Pancreas (tissue), 10 donors: ENCODE measurements around the gene MYL11. TPM values are rescaled to one million over a fixed set of nuclear protein-coding genes. Genes with fewer than 3 reads are reported as not detected.
A peak's percentile ranks its signal among the peaks of the same experiment; 100 is the strongest.

Experiments
- ATAC-seq, 4 donors: fragments of 200-7000 bp; cut with Tn5 transposase; one replicate each; pipeline versions ENCODE4 v1.8.0 to v1.9.1; 2020; ENCODE audit warnings: mild to moderate bottlenecking in 4 of 4, moderate library complexity in 4 of 4
- DNase-seq, 6 donors: peaks; one replicate each; pipeline ENCODE4 v3.0.0-alpha.2; 2020
- FAIRE-seq: peaks from 2 replicates; lab custom pipeline; 2012; peaks lifted over from hg19 to GRCh38; lab: Jason Lieb, UNC
- H3K27ac ChIP-seq, 4 donors: fragments of 200-600 bp; sonication (generic); 1 replicate in 3 of 4; 2 replicates in 1 of 4; pipeline versions ENCODE4 v1.5.0 to v1.8.0; 2020
- H3K27me3 ChIP-seq, 4 donors: fragments of 200-600 bp; one replicate each; pipeline ENCODE4 v1.8.0; 2021
- H3K36me3 ChIP-seq, 3 donors: fragments of 200-600 bp; sonication (generic) in 1 of 3; one replicate each; pipeline versions ENCODE4 v1.5.0 to v1.8.0; 2020 to 2021
- H3K4me1 ChIP-seq, 3 donors: fragments of 200-600 bp; one replicate each; pipeline ENCODE4 v1.8.0; 2021
- H3K4me3 ChIP-seq, 4 donors: fragments of 200-600 bp; sonication (generic) in 2 of 4; one replicate each; pipeline versions ENCODE4 v1.5.0 to v1.8.0; 2020 to 2021
- H3K9me3 ChIP-seq, 4 donors: fragments of 200-600 bp; one replicate each; pipeline ENCODE4 v1.8.0; 2021
- CTCF ChIP-seq, 4 donors: fragments of 200-600 bp; sonication (generic) in 3 of 4; IDR thresholded peaks; one replicate each; pipeline versions ENCODE4 v1.5.0 to v1.8.0; 2021; ENCODE audit warnings: antibody characterized with exemption in 4 of 4
- whole genome bisulfite sequencing, 2 donors: extraction: QIAGEN DNeasy Blood & Tissue Kit; methylation state at CpG; one replicate each; pipeline ENCODE4 v1.1.7; 2013; 5-methylcytosine and 5-hydroxymethylcytosine counted together
- intact Hi-C, 3 donors: fragments of 100-400 bp; cut with DNase I; formaldehyde crosslinking; loops; one replicate each; pipeline versions ENCODE4 v1.11.1 to v1.14.2; 2022
- polyA plus RNA-seq, 2 donors: library from polyadenylated mRNA; stranded (reverse); fragments of 200-250 nt; gene quantifications; one replicate each; pipeline ENCODE4 v1.2.3, GENCODE V29; 2013
- total RNA-seq, 6 donors: library from RNA; stranded (reverse); fragmentation: NEBNext Ultra II Directional in 4 of 6; extraction: Animal tissue kit (Norgen Biotek cat#: 25700) in 4 of 6; gene quantifications; one replicate each; pipeline versions ENCODE4 v1.2.1 to v1.2.4, GENCODE V29; 2021 to 2023
- donor health status: healthy with polysubstance abuse.
- donor health status: DM: no; HTN: no; CAD: no; lungs with moderate emphysema.
- donor health status: DM: no; HTN: no; CAD: no.
- donor health status: control.
- donor health status: control.
- donor health status: Bipolar disorder and iron deficiency.
- donor health status: DM: yes; HTN: yes; CAD: no.
- donor health status: DM: no; HTN: no; CAD: no.
- donor health status: DM: no; HTN: no; CAD: no.
- donor health status: DM: yes; HTN: yes; CAD: no.

Gene MYL11
- total and polyA plus RNA-seq, 8 donors = 0.24 to 0.84 (median 0.31) TPM; not detected in 3

- DNase-seq (peak in 2 of 6 donors; percentile 24 to 80), FAIRE-seq (no peak), ATAC-seq (no peak)
- no peaks in the 10 kb centered on the region for H3K27me3 ChIP-seq
- intact Hi-C loops = no loop called here
- no peaks in the 10 kb centered on the region for H3K9me3 ChIP-seq
- H3K36me3 ChIP-seq = peaks cover 0 to 9% (median 0%) of the 10 kb centered on the region in 3 donors
- TF ChIP-seq CTCF (IDR thresholded peaks at IDR 0.05) = no peak
- H3K4me1 ChIP-seq = peaks cover 0 to 8% (median 6%) of the 10 kb centered on the region in 3 donors
- H3K4me3 ChIP-seq = no peak overlapping the region
- H3K27ac ChIP-seq = no peak overlapping the region
- 91 to 93% methylated on average over 42 of the region's 42 CpGs for WGBS, 2 donors
Observed at GRCh38 chr16:30397776-30398660, 23.4 kb downstream of the MYL11 start.

DNA sequence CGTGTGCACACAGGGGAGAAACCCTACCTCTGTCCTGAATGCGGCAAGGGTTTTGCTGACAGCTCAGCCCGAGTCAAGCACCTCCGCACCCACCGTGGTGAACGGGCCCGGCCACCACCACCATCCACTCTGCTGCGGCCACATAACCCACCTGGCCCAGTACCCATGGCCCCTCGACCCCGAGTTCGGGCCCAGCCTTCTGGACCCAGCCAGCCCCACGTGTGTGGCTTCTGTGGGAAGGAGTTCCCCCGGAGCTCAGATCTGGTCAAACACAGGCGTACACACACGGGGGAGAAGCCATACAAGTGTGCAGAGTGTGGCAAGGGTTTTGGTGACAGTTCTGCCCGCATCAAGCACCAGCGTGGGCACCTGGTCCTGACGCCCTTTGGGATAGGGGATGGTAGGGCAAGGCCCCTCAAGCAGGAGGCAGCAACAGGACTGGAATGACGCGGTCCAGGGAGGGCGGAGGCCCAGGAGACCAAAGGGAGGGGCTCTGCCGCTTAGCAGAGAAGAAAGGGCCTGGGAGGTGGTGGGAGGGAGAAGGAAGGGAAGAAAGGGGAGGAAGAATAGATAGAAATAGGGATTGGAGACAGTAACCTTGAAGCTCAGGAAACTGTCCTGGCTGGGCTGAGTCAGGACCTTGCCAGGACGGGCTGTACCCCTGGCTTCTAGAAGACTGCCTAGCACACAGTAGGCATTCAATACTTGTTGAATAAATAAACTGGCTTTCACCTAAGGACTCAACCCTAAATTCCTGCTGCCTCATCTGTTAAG, 24.2 kb downstream of the MYL11 start:
- Histone ChIP-seq H3K4me1 (peaks cover 0 to 8% (median 6%) of the 10 kb centered on the region in 3 donors), H3K27ac (no peak overlapping the region), H3K4me3 (no peak overlapping the region), H3K9me3 (no peaks in the 10 kb centered on the region), H3K36me3 (peaks cover 0 to 9% (median 0%) of the 10 kb centered on the region in 3 donors), H3K27me3 (no peaks in the 10 kb centered on the region)
- DNase-seq = peak in 2 of 6 donors; percentile 21 to 64
- 81 to 91% methylated on average over 23 of the region's 23 CpGs for WGBS, 2 donors
- TF ChIP-seq CTCF (IDR thresholded peaks at IDR 0.05) = no peak
- ATAC-seq = no peak
- no peak for FAIRE-seq
- intact Hi-C loops = no loop called here

- FAIRE-seq (no peak), DNase-seq (no peak), ATAC-seq (no peak)
- intact Hi-C loops = no loop called here
- Histone ChIP-seq H3K27ac (peak overlapping the region; percentile 30 to 77 (median 64)), H3K27me3 (no peaks in the 10 kb centered on the region), H3K4me3 (peak overlapping the region; percentile 29 to 76 (median 46)), H3K36me3 (peaks cover 0 to 9% (median 0%) of the 10 kb centered on the region in 3 donors), H3K4me1 (peaks cover 0 to 8% (median 6%) of the 10 kb centered on the region in 3 donors), H3K9me3 (no peaks in the 10 kb centered on the region)
- TF ChIP-seq CTCF (IDR thresholded peaks at IDR 0.05) = no peak
- WGBS, 2 donors = 23 to 24% methylated on average over 12 of the region's 12 CpGs
Observed at GRCh38 chr16:30399435-30400186, 25.0 kb downstream of the MYL11 start.

DNA sequence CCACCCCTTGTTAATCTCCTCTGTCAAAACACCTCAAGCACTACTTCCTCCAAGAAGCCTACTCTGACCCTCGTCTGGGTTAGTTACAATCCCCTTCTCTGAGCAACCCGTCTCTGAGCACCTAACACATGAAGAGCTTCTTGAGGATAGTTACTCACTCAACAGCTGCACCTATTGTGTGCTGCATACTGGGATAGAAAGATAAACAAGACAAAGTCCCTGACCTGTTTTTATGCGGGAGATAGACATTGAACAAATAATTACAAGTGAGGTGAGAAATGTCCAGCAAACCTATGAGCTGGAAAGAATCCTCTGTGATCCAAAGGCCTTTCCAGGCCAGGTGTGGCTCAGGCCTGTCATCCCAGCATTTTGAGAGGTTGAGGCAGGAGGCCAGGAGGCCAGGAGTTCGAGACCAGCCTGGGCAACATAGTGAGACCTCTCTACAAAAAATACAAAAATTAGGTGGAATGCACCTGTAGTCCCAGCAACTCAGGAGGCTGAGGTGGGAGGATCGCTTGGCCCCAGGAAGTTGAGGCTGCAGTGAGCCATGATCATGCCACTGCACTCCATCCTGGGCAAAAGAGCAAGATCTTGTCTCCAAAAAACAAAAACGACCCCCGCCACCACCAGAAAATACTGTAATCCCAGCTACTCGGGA, 27.3 kb downstream of the MYL11 start:
- intact Hi-C loops = no loop called here

More for the DNA sequence above, 27.3 kb downstream of the MYL11 start:
- DNase-seq (no peak), ATAC-seq (no peak), FAIRE-seq (no peak)
- no peaks in the 10 kb centered on the region for H3K4me1 ChIP-seq
- H3K9me3 ChIP-seq = no peaks in the 10 kb centered on the region
- 57 to 65% methylated on average over 8 of the region's 8 CpGs for WGBS, 2 donors
- H3K4me3 ChIP-seq = no peak overlapping the region
- H3K36me3 ChIP-seq = peaks cover 0 to 9% (median 0%) of the 10 kb centered on the region in 3 donors
- H3K27me3 ChIP-seq = no peaks in the 10 kb centered on the region
- H3K27ac ChIP-seq = no peak overlapping the region
- TF ChIP-seq CTCF (IDR thresholded peaks at IDR 0.05) = no peak
